AG10803 (cell line): ENCODE data around the gene CAMKMT.
"Not testable (repeated sequence)": the region's sequence is repeated elsewhere in the genome, so short reads cannot be mapped to it uniquely, and the experiment has no call there.

ENCODE experiments used
- DNase-seq: peaks from one replicate; pipeline ENCODE4 v3.0.0; 2010; ENCODE audit warnings: low read depth
- H3K4me3 ChIP-seq: 2 replicates; pipeline ENCODE4 v1.5.1; 2011; ENCODE audit warnings: mild to moderate bottlenecking, low read length, control low read depth
- CTCF ChIP-seq: conservative IDR thresholded peaks from 2 replicates; pipeline ENCODE4 v1.5.1; 2011; ENCODE audit warnings: mild to moderate bottlenecking, low read length, control low read depth, inconsistent platforms

CAMKMT gene

GRCh38 chr2:44372246-44372645 is 10.5 kb downstream of the CAMKMT start:
- no peak for TF ChIP-seq CTCF
- H3K4me3 ChIP-seq, result no peak overlapping the region
- DNase-seq, result no peak

GRCh38 chr2:44377486-44377885 is 15.7 kb downstream of the CAMKMT start:
- DNase-seq, result no peak
- no peak overlapping the region for H3K4me3 ChIP-seq
- no peak for TF ChIP-seq CTCF

GRCh38 chr2:44385226-44385625 is 23.5 kb downstream of the CAMKMT start:
- H3K4me3 ChIP-seq, DNase-seq: not testable (repeated sequence)

GRCh38 chr2:44388877-44389276 is 27.1 kb downstream of the CAMKMT start:
- no peak overlapping the region for H3K4me3 ChIP-seq
- no peak for DNase-seq
- no peak for TF ChIP-seq CTCF

GRCh38 chr2:44389895-44390294 is 28.1 kb downstream of the CAMKMT start:
- peak; percentile 33 for TF ChIP-seq CTCF
- DNase-seq, result no peak
- H3K4me3 ChIP-seq, result no peak overlapping the region

- TF ChIP-seq CTCF, result peak; percentile 70
- H3K4me3 ChIP-seq, result no peak overlapping the region
- peak; percentile 22 for DNase-seq
Measured at GRCh38 chr2:44392338-44392943, 30.7 kb downstream of the CAMKMT start.

GRCh38 chr2:44397447-44398175 is 35.9 kb downstream of the CAMKMT start:
- H3K4me3 ChIP-seq, result peak overlapping the region; percentile 48
- no peak for TF ChIP-seq CTCF
- DNase-seq, result peak; percentile 3
